RKO (cell line): ENCODE data around the gene SLC8B1.

ENCODE experiments used
- DNase-seq: peaks from one replicate; pipeline ENCODE4 v3.0.0-alpha.2; 2016; ENCODE audit warnings: low spot score

The SLC8B1 gene

GRCh38 chr12:113318900-113319628 is 15.8 kb downstream of the SLC8B1 start:
- DNase-seq, result no peak

- no peak for DNase-seq
These were observed 16.8 kb downstream of the SLC8B1 start for GRCh38 chr12:113318046-113318656.

GRCh38 chr12:113317122-113317521 is 17.8 kb downstream of the SLC8B1 start:
- no peak for DNase-seq

GRCh38 chr12:113316155-113316554 is 18.8 kb downstream of the SLC8B1 start:
- DNase-seq, result no peak

GRCh38 chr12:113315358-113315757 is 19.6 kb downstream of the SLC8B1 start:
- no peak for DNase-seq

GRCh38 chr12:113314121-113314529 is 20.8 kb downstream of the SLC8B1 start:
- DNase-seq, result no peak

- DNase-seq, result peak; percentile 58
These were observed 24.4 kb downstream of the SLC8B1 start for GRCh38 chr12:113310489-113310888.

- DNase-seq, result no peak
These were observed 28.5 kb downstream of the SLC8B1 start for GRCh38 chr12:113306382-113306781.

- DNase-seq, result no peak
These were observed 29.5 kb downstream of the SLC8B1 start for GRCh38 chr12:113305281-113305856.

- no peak for DNase-seq
These were observed 31.8 kb downstream of the SLC8B1 start for GRCh38 chr12:113302886-113303640.

- DNase-seq, result no peak
These were observed 32.4 kb downstream of the SLC8B1 start for GRCh38 chr12:113302466-113302865.

GRCh38 chr12:113301811-113302210 is 33.1 kb downstream of the SLC8B1 start:
- no peak for DNase-seq

GRCh38 chr12:113299619-113300237 is 35.2 kb downstream of the SLC8B1 start:
- peak; percentile 58 for DNase-seq

- no peak for DNase-seq
These were observed 35.9 kb downstream of the SLC8B1 start for GRCh38 chr12:113298861-113299545.

- no peak for DNase-seq
These were observed 36.5 kb downstream of the SLC8B1 start for GRCh38 chr12:113298472-113298817.

GRCh38 chr12:113297621-113298471 is 37.1 kb downstream of the SLC8B1 start:
- no peak for DNase-seq

GRCh38 chr12:113297214-113297587 is 37.7 kb downstream of the SLC8B1 start:
- DNase-seq, result no peak

GRCh38 chr12:113296557-113297213 is 38.2 kb downstream of the SLC8B1 start:
- no peak for DNase-seq

GRCh38 chr12:113295886-113296556 is 38.9 kb downstream of the SLC8B1 start:
- DNase-seq, result no peak

- no peak for DNase-seq
These were observed 41.8 kb downstream of the SLC8B1 start for GRCh38 chr12:113293100-113293499.
